Mucosa of stomach (tissue), 1 donor: Measurements from ENCODE around the gene SIN3B.

Source experiments
- H3K27me3 ChIP-seq: one replicate; pipeline ENCODE4 v1.7.0; 2013; ENCODE audit warnings: mild to moderate bottlenecking, low read length; ENCODE audit not compliant: control insufficient read depth, insufficient read depth
- H3K36me3 ChIP-seq: one replicate; pipeline ENCODE4 v1.7.0; 2013; ENCODE audit warnings: low read length; ENCODE audit not compliant: control insufficient read depth, insufficient read depth
- H3K4me1 ChIP-seq: one replicate; pipeline ENCODE4 v1.7.0; 2013; ENCODE audit warnings: mild to moderate bottlenecking, low read length; ENCODE audit not compliant: control insufficient read depth, insufficient read depth
- H3K4me3 ChIP-seq: one replicate; pipeline ENCODE4 v1.7.0; 2013; ENCODE audit warnings: low read length
- H3K9ac ChIP-seq: one replicate; pipeline ENCODE4 v1.7.0; 2013; ENCODE audit warnings: mild to moderate bottlenecking, low read length, moderate library complexity
- H3K9me3 ChIP-seq: one replicate; pipeline ENCODE4 v1.7.0; 2013; ENCODE audit warnings: mild to moderate bottlenecking, low read length, moderate library complexity; ENCODE audit not compliant: control insufficient read depth
- donor health status: Pancreatic carcinoma.

The SIN3B gene

GRCh38 chr19:16928916-16929315, 99.7 kb downstream of the SIN3B start:
- Histone ChIP-seq H3K4me1 (no peaks in the 10 kb centered on the region), H3K27me3 (no peaks in the 10 kb centered on the region), H3K36me3 (no peaks in the 10 kb centered on the region), H3K9me3 (no peaks in the 10 kb centered on the region), H3K9ac (no peak overlapping the region), H3K4me3 (no peak overlapping the region)
